Progenitor cell of endocrine pancreas (in vitro differentiated cells): ENCODE measurements around the gene GPC3. TPM values are rescaled to one million over a fixed set of nuclear protein-coding genes. Genes with fewer than 3 reads are reported as not detected.

Experiments
- DNase-seq: peaks from one replicate; pipeline ENCODE4 v3.0.0; 2021; ENCODE audit warnings: low spot score; ENCODE audit not compliant: unreplicated experiment
- H3K27ac Mint-ChIP-seq: 2 replicates; pipeline ENCODE4 v1.8.0; 2021; ENCODE audit warnings: mild to moderate bottlenecking, moderate library complexity, mixed read lengths
- H3K27me3 Mint-ChIP-seq: 2 replicates; pipeline ENCODE4 v1.8.0; 2021; ENCODE audit warnings: mixed read lengths
- H3K36me3 Mint-ChIP-seq: 2 replicates; pipeline ENCODE4 v1.8.0; 2022; ENCODE audit warnings: mixed read lengths; ENCODE audit not compliant: insufficient read depth
- H3K4me1 Mint-ChIP-seq: 2 replicates; pipeline ENCODE4 v1.8.0; 2021; ENCODE audit warnings: low read depth, mixed read lengths
- H3K4me3 Mint-ChIP-seq: 2 replicates; pipeline ENCODE4 v1.8.0; 2021; ENCODE audit warnings: low read depth, mild to moderate bottlenecking, moderate library complexity, mixed read lengths
- H3K9me3 Mint-ChIP-seq: 2 replicates; pipeline ENCODE4 v1.8.0; 2021; ENCODE audit warnings: low read depth, mixed read lengths
- total RNA-seq: library from RNA; stranded (reverse); gene quantifications from 2 replicates; pipeline ENCODE4 v1.2.1, GENCODE V29; 2021
- TF ChIP-seq, protein P1 (sequence below): fragments of 200-600 bp; sonication (generic); IDR thresholded peaks from one replicate; pipeline ENCODE4 v1.5.0; 2021; ENCODE audit warnings: antibody characterized with exemption, mild to moderate bottlenecking; ENCODE audit not compliant: unreplicated experiment

The GPC3 gene
- total RNA-seq, 1 donor from 2014 or later, result 197 TPM

- Mint-ChIP-seq H3K4me3 (no peak overlapping the region), H3K9me3 (peaks cover 3% of the 10 kb centered on the region), H3K36me3 (no peaks in the 10 kb centered on the region), H3K4me1 (peaks cover 11% of the 10 kb centered on the region), H3K27me3 (no peaks in the 10 kb centered on the region), H3K27ac (no peak overlapping the region)
- TF ChIP-seq, protein P1, sequence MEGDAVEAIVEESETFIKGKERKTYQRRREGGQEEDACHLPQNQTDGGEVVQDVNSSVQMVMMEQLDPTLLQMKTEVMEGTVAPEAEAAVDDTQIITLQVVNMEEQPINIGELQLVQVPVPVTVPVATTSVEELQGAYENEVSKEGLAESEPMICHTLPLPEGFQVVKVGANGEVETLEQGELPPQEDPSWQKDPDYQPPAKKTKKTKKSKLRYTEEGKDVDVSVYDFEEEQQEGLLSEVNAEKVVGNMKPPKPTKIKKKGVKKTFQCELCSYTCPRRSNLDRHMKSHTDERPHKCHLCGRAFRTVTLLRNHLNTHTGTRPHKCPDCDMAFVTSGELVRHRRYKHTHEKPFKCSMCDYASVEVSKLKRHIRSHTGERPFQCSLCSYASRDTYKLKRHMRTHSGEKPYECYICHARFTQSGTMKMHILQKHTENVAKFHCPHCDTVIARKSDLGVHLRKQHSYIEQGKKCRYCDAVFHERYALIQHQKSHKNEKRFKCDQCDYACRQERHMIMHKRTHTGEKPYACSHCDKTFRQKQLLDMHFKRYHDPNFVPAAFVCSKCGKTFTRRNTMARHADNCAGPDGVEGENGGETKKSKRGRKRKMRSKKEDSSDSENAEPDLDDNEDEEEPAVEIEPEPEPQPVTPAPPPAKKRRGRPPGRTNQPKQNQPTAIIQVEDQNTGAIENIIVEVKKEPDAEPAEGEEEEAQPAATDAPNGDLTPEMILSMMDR, result no peak
- no peak for DNase-seq
These were observed 472.3 kb downstream of the GPC3 start for GRCh38 chrX:133513123-133513522.

DNA sequence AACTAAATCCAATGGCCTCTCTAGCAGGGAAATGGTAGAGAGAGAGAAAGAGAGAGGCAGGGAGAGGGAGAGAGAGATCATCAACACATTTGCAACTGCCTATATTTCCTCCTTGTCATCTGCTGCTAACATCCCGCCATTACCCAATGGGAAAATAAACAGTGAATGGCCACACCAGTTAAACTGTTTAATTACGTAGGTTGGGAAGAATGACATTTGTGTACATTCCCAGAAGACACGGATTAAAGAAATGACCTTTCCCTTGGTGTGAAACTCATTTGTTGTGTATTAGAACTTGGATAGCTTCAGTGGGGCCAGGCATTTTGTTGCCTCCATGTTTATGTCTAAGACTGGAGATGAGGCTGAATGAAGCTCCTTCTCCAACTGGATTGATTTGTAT is 474.4 kb downstream of the GPC3 start:
- DNase-seq, result no peak
- Mint-ChIP-seq H3K36me3 (no peaks in the 10 kb centered on the region), H3K27ac (no peak overlapping the region), H3K4me3 (no peak overlapping the region), H3K27me3 (no peaks in the 10 kb centered on the region), H3K9me3 (peaks cover 4% of the 10 kb centered on the region), H3K4me1 (peaks cover 11% of the 10 kb centered on the region)
- TF ChIP-seq, protein P1, result no peak

DNA sequence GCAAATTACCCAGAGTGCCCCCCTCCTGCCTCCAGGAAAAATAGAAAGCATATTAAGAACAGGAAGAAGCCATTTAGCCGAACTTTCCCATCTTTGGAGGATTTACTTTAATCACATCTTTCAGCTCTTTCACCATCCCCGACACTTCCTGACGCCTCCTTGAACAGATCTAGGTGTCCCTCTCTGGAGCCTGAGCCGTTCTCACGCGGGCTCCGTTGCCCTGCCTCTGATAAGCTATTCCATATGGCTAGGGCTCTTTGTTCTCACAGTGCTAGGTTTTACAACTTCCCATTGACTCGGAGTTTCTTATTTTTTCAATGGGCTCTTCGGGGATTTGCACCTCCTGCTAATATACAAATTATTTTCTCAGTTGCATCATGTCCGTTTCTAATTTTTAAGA is 488.0 kb downstream of the GPC3 start:
- no peak overlapping the region for H3K27ac Mint-ChIP-seq
- H3K4me1 Mint-ChIP-seq, result peaks cover 1% of the 10 kb centered on the region
- H3K27me3 Mint-ChIP-seq, result peaks cover 5% of the 10 kb centered on the region
- TF ChIP-seq, protein P1, result no peak
- no peak overlapping the region for H3K4me3 Mint-ChIP-seq
- H3K36me3 Mint-ChIP-seq, result no peaks in the 10 kb centered on the region
- no peaks in the 10 kb centered on the region for H3K9me3 Mint-ChIP-seq
- no peak for DNase-seq

GRCh38 chrX:133495464-133496391 is 489.7 kb downstream of the GPC3 start:
- Mint-ChIP-seq H3K36me3 (no peaks in the 10 kb centered on the region), H3K4me1 (peaks cover 6% of the 10 kb centered on the region), H3K9me3 (no peaks in the 10 kb centered on the region), H3K27me3 (peaks cover 5% of the 10 kb centered on the region), H3K27ac (no peak overlapping the region), H3K4me3 (no peak overlapping the region)
- TF ChIP-seq, protein P1, result no peak
- no peak for DNase-seq

DNA sequence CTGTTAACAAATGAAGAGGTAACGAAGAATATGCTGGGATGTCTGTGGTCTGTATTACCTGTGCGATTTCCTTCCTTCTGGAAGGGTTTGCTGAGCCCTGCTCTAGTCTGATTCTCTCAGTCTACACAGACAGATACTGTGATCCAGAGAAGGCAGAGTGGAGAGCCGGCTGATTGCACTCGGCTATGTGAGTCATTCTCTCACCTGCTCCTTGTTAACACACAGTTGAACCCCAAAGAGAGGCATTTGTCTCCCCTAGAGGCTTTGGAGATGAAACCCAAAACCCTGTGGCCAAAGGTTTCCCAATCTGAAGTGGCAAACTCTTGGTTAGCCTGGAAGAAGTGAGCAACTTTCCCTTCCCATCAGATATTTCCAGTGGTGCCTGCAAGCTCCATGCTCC is 492.0 kb downstream of the GPC3 start:
- Mint-ChIP-seq H3K4me1 (peaks cover 6% of the 10 kb centered on the region), H3K9me3 (no peaks in the 10 kb centered on the region)

More for the DNA sequence above, 492.0 kb downstream of the GPC3 start:
- Mint-ChIP-seq H3K4me3 (no peak overlapping the region), H3K27ac (no peak overlapping the region), H3K36me3 (no peaks in the 10 kb centered on the region), H3K27me3 (peaks cover 5% of the 10 kb centered on the region)
- no peak for DNase-seq
- TF ChIP-seq, protein P1, result no peak
